Endothelial cell of umbilical vein (primary cell): ENCODE measurements around the gene PPTC7. TPM values are rescaled to one million over a fixed set of nuclear protein-coding genes. Genes with fewer than 3 reads are reported as not detected.

Experiments
- BruUV-seq: library from RNA; stranded (reverse); fragments of 400-500 nt; replicated peaks from 2 replicates; lab custom pipeline; 2021; lab: Mats Ljungman, UMichigan
- CTCF ChIA-PET: fragments of 300-600, 350-600 bp; sonication (Branson Sonifier 250); formaldehyde crosslinking; loops from one replicate; lab custom pipeline; 2021; ENCODE audit warnings: antibody characterized with exemption, inconsistent platforms; lab: Charles Lee
- POLR2A ChIA-PET: fragments of 300-600, 350-600 bp; sonication (Branson Sonifier 250); formaldehyde crosslinking; loops from one replicate; lab custom pipeline; 2021; ENCODE audit warnings: antibody characterized with exemption, inconsistent platforms; lab: Charles Lee
- DNase-seq: peaks from one replicate; pipeline ENCODE4 v3.0.0-alpha.2; 2011; ENCODE audit warnings: low read depth, low spot score
- FAIRE-seq: peaks from 2 replicates; lab custom pipeline; 2011; peaks lifted over from hg19 to GRCh38; lab: Jason Lieb, UNC
- H2AFZ ChIP-seq: 2 replicates; pipeline ENCODE4 v1.6.0; 2012; ENCODE audit warnings: low read depth, low read length, control low read depth, inconsistent platforms
- H3K27ac ChIP-seq: 2 replicates; pipeline ENCODE4 v1.5.1; 2011; ENCODE audit warnings: low read depth, mild to moderate bottlenecking, control low read depth, low read length, moderate library complexity; ENCODE audit not compliant: insufficient read depth
- H3K27me3 ChIP-seq, 2 experiments: 2 replicates each; pipeline versions ENCODE4 v1.6.0 to v1.6.1; 2011; ENCODE audit warnings: low read length in 2 of 2, mixed read lengths in 1 of 2; ENCODE audit not compliant: control insufficient read depth in 2 of 2, insufficient read depth in 2 of 2
- H3K36me3 ChIP-seq, 2 experiments: 2 replicates in 1 of 2; 3 replicates in 1 of 2; pipeline ENCODE4 v1.5.1; 2011; ENCODE audit warnings: low read length in 2 of 2, mild to moderate bottlenecking in 1 of 2, moderate library complexity in 1 of 2; ENCODE audit not compliant: control insufficient read depth in 2 of 2, insufficient read depth in 2 of 2; ENCODE audit errors: extremely low read depth in 1 of 2
- H3K4me1 ChIP-seq: 3 replicates; pipeline ENCODE4 v1.5.1; 2011; ENCODE audit warnings: mild to moderate bottlenecking, low read length; ENCODE audit not compliant: control insufficient read depth, insufficient read depth; ENCODE audit errors: extremely low read depth
- H3K4me2 ChIP-seq: 2 replicates; pipeline ENCODE4 v1.6.1; 2011; ENCODE audit warnings: low read length, control low read depth, mixed read lengths; ENCODE audit not compliant: insufficient read depth
- H3K4me3 ChIP-seq, 3 experiments: fragments of 200-600 bp in 1 of 3; sonication (generic), shearing (Covaris generic) in 1 of 3; replicated peaks in 1 of 3; 2 replicates each; pipeline ENCODE4 v1.5.1; 2011 to 2016; ENCODE audit warnings: control low read depth in 3 of 3, low read length in 3 of 3, mild to moderate bottlenecking in 2 of 3, inconsistent platforms in 1 of 3, low read depth in 1 of 3, moderate library complexity in 1 of 3; ENCODE audit not compliant: insufficient read depth in 1 of 3
- H3K79me2 ChIP-seq: 2 replicates; pipeline ENCODE4 v1.6.0; 2012; ENCODE audit warnings: low read length, inconsistent platforms; ENCODE audit not compliant: control insufficient read depth, insufficient read depth
- H3K9ac ChIP-seq: replicated peaks from 2 replicates; pipeline ENCODE3; 2011; ENCODE audit warnings: low read length, control low read depth; ENCODE audit not compliant: insufficient read depth; ENCODE audit errors: extremely low read depth
- H3K9me1 ChIP-seq: replicated peaks from 3 replicates; pipeline ENCODE4 v1.6.0; 2011; ENCODE audit warnings: mild to moderate bottlenecking, low read length; ENCODE audit not compliant: control insufficient read depth, insufficient read depth; ENCODE audit errors: extremely low read depth
- H3K9me3 ChIP-seq: replicated peaks from 2 replicates; pipeline ENCODE4 v1.5.1; 2012; ENCODE audit warnings: low read length, inconsistent platforms; ENCODE audit not compliant: control insufficient read depth, insufficient read depth
- H4K20me1 ChIP-seq: replicated peaks from 2 replicates; pipeline ENCODE3; 2011; ENCODE audit warnings: mild to moderate bottlenecking, low read length; ENCODE audit not compliant: control insufficient read depth, insufficient read depth; ENCODE audit errors: extremely low read depth
- CTCF ChIP-seq, 2 donors: IDR thresholded peaks; 1 replicate in 1 of 2; 2 replicates in 1 of 2; pipeline ENCODE4 v1.5.1; 2011; ENCODE audit warnings: low read length in 2 of 2, mild to moderate bottlenecking in 2 of 2, moderate library complexity in 2 of 2, control low read depth in 1 of 2, inconsistent platforms in 1 of 2, low read depth in 1 of 2; ENCODE audit not compliant: insufficient read depth in 1 of 2; ENCODE audit errors: extremely low read depth in 1 of 2
- EZH2 ChIP-seq: IDR thresholded peaks from 2 replicates; pipeline ENCODE4 v1.6.1; 2012; ENCODE audit warnings: borderline replicate concordance, low read depth, mild to moderate bottlenecking, moderate library complexity, low read length, inconsistent platforms; ENCODE audit not compliant: severe bottlenecking
- FOS ChIP-seq: IDR thresholded peaks from 2 replicates; pipeline ENCODE4 v1.6.1; 2011; ENCODE audit warnings: mild to moderate bottlenecking, low read length, moderate library complexity, borderline replicate concordance; ENCODE audit not compliant: insufficient read depth
- GATA2 ChIP-seq: IDR thresholded peaks from 2 replicates; pipeline ENCODE4 v1.7.0; 2011; ENCODE audit warnings: low read depth, mild to moderate bottlenecking, moderate library complexity, mixed read lengths, low read length; ENCODE audit not compliant: insufficient read length, insufficient read depth
- JUN ChIP-seq: IDR thresholded peaks from 2 replicates; pipeline ENCODE4 v1.6.1; 2011; ENCODE audit warnings: borderline replicate concordance, low read depth; ENCODE audit not compliant: insufficient read length, insufficient read depth
- MAX ChIP-seq: IDR thresholded peaks from 2 replicates; pipeline ENCODE4 v1.6.1; 2011; ENCODE audit not compliant: insufficient read depth, insufficient read length
- MYC ChIP-seq: IDR thresholded peaks from one replicate; pipeline ENCODE4 v1.6.1; 2011; ENCODE audit warnings: mild to moderate bottlenecking, low read depth, low read length
- POLR2A ChIP-seq: IDR thresholded peaks from 2 replicates; pipeline ENCODE4 v1.6.1; 2012; ENCODE audit warnings: low read depth, mild to moderate bottlenecking, control low read depth, low read length
- POLR2AphosphoS5 ChIP-seq: IDR thresholded peaks from 2 replicates; pipeline ENCODE4 v1.6.1; 2012; ENCODE audit warnings: low read depth, mild to moderate bottlenecking, control low read depth, low read length, moderate library complexity; ENCODE audit not compliant: insufficient read depth
- dilution Hi-C: fragments of 300-500 bp; cut with MboI; formaldehyde crosslinking; loops from one replicate; pipeline ENCODE4 v1.15.0; 2019; ENCODE audit warnings: low sequenced_read_pairs; ENCODE audit not compliant: extremely low pct_ligation_motif_present
- intact Hi-C: fragments of 100-400 bp; cut with micrococcal nuclease; formaldehyde crosslinking; loops from one replicate; pipeline ENCODE4 v1.10.0; 2022
- polyA plus RNA-seq, 4 experiments: library from polyadenylated mRNA; depleted of rRNA in 3 of 4; stranded (reverse) in 3 of 4; unstranded in 1 of 4; fragments of >200 nt; gene quantifications; 2 replicates each; pipeline versions ENCODE4 v1.2.1 to v1.2.3, GENCODE V29; 2011 to 2012; ENCODE audit warnings: missing spikeins in 1 of 4
- total RNA-seq: library from RNA; stranded (reverse); gene quantifications from 2 replicates; pipeline ENCODE4 v1.2.3, GENCODE V29; 2021

The PPTC7 gene
- total and polyA plus RNA-seq, 2 donors (not counting 3 experiments of a cell fraction or from before 2014, with no cell fraction given), result 8.4 to 15.2 TPM

- Histone ChIP-seq H3K4me1 (peaks cover 4% of the 10 kb centered on the region), H3K27ac (no peak within 1 kb of the TSS), H3K27me3 (no peaks in the 10 kb centered on the region), H3K4me2 (peak within 1 kb of the TSS; percentile 50), H3K9me1 (no peaks in the 10 kb centered on the region), H3K9ac (peak within 1 kb of the TSS; percentile 71), H3K36me3 (no peaks in the 10 kb centered on the region), H3K79me2 (no peaks in the 10 kb centered on the region), H2AFZ (peak within 1 kb of the TSS; percentile 82), H3K9me3 (no peaks in the 10 kb centered on the region), H3K4me3 (peak within 1 kb of the TSS; percentile 23 to 59 (median 51)), H4K20me1 (no peaks in the 10 kb centered on the region)
- intact Hi-C loops, result loop anchor here (1.0 kb wide), 1 partner anchor 84 kb away; no protein-coding TSS in a partner anchor
- BruUV-seq, result TSS peak; percentile 60
- CTCF ChIA-PET, result interaction anchor here (0.6 to 2.0 kb wide), 12 partner anchors 10 to 274 kb away, joined by 3 to 12 read pairs (median 4); partner anchors contain the start of genes ARPC3, CCDC63, GPN3 and RAD9B
- peak; percentile 96 for FAIRE-seq
- dilution Hi-C loops, result no loop called here
- peak; percentile 41 for TF ChIP-seq MAX
- peak; percentile 72 for TF ChIP-seq POLR2A
- no peak for TF ChIP-seq FOS
- TF ChIP-seq EZH2, result no peak
- TF ChIP-seq POLR2AphosphoS5, result peak; percentile 74
- TF ChIP-seq MYC, result no peak
- TF ChIP-seq CTCF (IDR thresholded peaks at IDR 0.05; ENCODE audit: extremely low read depth in 1 of 2, insufficient read depth in 1 of 2, low read depth in 1 of 2, low read length in 2 of 2), result no peak
- no peak for TF ChIP-seq JUN
- no peak for TF ChIP-seq GATA2
- POLR2A ChIA-PET, result no interaction called here
- DNase-seq, result peak; percentile 96
Observed at GRCh38 chr12:110613771-110614684, 30.9 kb upstream of the PPTC7 start, which contains the start of gene TCTN1. TCTN1 (plus strand) TSS chr12:110614129; CDS start chr12:110614183, 54 bp downstream.
